Measurements from ENCODE around the gene GNA12.

GNA12 gene

GRCh38 chr7:2826771-2827170 is 17.3 kb downstream of the GNA12 start:
- H3K27ac ChIP-seq, result no peak overlapping the region
- no peak for TF ChIP-seq CTCF (IDR thresholded peaks at IDR 0.05)
- no peak for TF ChIP-seq ZFX (IDR thresholded peaks at IDR 0.05; ENCODE audit: borderline replicate concordance)

DNA sequence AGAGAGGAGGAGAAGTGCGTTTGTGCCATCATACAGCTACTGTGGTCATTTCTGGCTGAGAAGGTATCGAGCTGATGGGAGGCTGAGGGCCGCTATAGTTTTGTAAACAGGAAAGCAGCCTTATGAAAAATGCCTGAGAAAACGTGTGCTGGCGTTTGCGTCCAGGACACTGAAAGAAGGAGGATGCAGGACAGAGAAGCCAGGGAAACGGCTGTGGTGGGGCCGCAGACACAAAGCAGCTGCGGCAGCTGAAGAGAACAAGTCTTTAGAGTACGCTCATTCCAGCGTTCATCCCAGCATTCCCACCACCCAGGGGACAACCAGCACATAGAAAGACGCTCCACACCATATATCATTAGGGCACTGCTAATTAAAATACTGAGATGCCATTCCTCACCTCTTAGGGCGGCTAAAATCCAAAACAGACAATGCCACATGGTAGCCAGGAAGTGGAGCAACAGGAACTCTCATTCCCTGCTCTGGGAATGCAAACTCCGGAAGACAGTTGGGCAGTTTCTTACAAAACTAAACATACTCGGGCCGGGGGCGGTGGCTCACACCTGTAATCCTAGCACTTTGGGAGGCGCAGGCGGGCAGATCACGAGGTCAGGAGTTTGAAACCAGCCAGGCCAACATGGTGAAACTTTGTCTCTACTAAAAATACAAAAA is 18.4 kb downstream of the GNA12 start:
- H3K27ac ChIP-seq, result no peak overlapping the region
- TF ChIP-seq CTCF (IDR thresholded peaks at IDR 0.05) (no peak), ZFX (IDR thresholded peaks at IDR 0.05; ENCODE audit: borderline replicate concordance) (no peak)

GRCh38 chr7:2824678-2825461 is 19.2 kb downstream of the GNA12 start:
- no peak for TF ChIP-seq CTCF (IDR thresholded peaks at IDR 0.05)
- TF ChIP-seq ZFX (IDR thresholded peaks at IDR 0.05; ENCODE audit: borderline replicate concordance), result no peak
- H3K27ac ChIP-seq, result no peak overlapping the region

DNA sequence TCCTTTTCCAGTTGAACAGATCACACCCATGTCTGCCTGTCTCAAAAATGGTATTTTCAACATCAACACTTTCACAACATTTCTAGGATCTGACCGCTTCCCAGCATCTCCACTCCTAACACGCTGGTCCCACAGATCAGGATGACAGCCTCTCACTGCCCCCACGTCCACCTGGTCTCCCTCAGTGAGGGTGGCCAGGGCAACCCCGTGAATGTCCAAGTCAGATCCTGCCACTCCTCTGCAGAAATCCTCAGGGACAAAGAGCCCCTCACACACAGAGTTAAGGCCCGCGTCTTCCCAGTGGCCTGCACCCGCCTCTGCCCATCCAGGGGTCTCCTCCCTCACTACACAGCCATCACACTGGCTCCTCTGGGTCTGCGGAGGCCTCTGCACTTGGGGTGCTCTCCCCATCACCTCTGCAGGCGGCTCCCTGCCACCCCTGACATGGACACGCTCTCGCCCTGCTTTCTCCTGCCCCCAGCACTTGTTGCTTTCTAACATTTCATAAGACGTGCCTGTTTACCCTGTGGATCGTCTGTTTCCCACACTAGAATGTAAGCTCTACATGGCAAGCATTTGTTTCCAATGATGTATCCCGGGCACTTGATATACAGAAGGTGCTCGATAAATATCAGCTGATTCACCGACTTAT is 20.0 kb downstream of the GNA12 start:
- TF ChIP-seq ZFX (IDR thresholded peaks at IDR 0.05; ENCODE audit: borderline replicate concordance) (no peak), CTCF (IDR thresholded peaks at IDR 0.05) (no peak)
- H3K27ac ChIP-seq, result no peak overlapping the region

DNA sequence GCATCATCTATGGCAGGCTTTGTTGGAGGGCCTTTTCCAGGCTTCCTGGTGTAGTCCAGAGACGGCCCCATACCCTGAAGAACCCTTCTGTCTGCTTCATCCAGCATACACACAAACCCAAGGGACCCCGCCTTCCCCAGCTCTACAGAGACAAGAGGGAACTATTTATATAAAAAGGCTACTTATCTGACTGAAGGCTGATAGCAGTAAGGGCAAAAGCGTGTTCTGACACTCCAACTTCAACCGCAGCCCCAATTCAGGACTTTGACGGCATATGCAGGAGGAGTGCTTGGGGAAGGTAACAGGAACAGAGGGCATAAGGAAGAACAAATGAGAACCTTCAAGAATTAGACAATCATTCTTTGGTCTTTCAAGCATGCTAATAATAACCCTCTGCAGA is 21.0 kb downstream of the GNA12 start:
- TF ChIP-seq ZFX (IDR thresholded peaks at IDR 0.05; ENCODE audit: borderline replicate concordance) (no peak), CTCF (IDR thresholded peaks at IDR 0.05) (no peak)
- H3K27ac ChIP-seq, result no peak overlapping the region

DNA sequence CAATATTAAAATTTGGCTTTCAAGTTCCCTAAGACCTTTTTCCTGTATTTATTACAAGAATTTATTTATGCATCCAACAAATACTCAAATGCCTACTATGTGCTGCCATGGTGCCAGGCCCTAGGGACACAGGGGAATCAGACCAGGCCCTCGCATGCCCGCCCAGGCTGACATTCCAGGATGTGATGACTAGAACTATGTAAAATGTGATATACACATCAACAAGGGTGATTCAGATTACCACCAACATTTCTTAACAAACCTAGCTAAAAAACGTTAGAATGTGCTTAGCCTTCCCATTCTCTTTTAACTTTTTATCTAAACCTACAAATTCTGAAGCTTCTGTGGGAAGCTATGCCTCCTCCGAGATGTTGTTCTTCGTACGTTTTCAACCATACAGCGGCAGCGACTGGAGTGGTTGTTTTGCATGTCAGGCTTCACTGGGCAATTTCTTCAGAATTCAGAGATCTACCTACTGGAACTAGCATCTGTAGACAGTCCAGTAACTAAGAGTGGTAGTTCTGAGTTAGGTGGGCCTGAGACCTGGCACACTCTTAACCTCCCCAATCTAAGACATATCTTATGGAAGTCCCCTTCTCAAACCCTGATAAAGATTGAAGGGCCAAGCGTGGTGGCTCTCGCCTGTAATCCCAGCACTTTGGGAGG is 22.1 kb downstream of the GNA12 start:
- no peak overlapping the region for H3K27ac ChIP-seq
- no peak for TF ChIP-seq CTCF (IDR thresholded peaks at IDR 0.05)
- no peak for TF ChIP-seq ZFX (IDR thresholded peaks at IDR 0.05; ENCODE audit: borderline replicate concordance)

Measured in 22Rv1 (cell line).